ENCODE data around the gene PSMA6. TPM values are rescaled to one million over a fixed set of nuclear protein-coding genes. Genes with fewer than 3 reads are reported as not detected.
A peak's percentile ranks its signal among the peaks of the same experiment; 100 is the strongest.

The PSMA6 gene
- total RNA-seq, 1 donor from 2014 or later, result 137 TPM

DNA sequence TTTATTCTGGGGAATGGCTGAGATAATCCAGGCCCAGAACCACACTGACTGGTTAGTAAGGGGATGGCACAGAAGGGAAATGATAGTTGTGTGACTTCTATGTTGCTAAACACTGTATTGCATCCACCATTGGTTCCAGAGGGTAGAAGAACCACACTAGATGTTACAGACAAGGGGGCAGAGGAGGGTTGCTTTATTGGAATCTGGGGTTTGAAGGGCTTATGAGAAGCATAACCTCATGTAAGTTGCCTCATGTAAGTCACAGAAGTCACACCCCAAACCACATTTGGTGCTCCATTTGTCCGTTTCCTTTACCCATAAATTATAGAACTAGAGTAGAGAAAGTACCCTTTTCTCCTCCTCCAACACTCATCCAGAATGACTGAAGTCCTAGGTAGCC is 5.5 kb upstream of the PSMA6 start:
- H3K36me3 Mint-ChIP-seq (ENCODE audit: low read depth), result peaks cover 5% of the 10 kb centered on the region
- no peak overlapping the region for H3K27ac Mint-ChIP-seq (ENCODE audit: unreplicated experiment)
- no peak overlapping the region for H3K4me3 Mint-ChIP-seq (ENCODE audit: unreplicated experiment)
- peaks cover 8% of the 10 kb centered on the region for H3K4me1 Mint-ChIP-seq (ENCODE audit: low read depth)
- TF ChIP-seq, protein P1, sequence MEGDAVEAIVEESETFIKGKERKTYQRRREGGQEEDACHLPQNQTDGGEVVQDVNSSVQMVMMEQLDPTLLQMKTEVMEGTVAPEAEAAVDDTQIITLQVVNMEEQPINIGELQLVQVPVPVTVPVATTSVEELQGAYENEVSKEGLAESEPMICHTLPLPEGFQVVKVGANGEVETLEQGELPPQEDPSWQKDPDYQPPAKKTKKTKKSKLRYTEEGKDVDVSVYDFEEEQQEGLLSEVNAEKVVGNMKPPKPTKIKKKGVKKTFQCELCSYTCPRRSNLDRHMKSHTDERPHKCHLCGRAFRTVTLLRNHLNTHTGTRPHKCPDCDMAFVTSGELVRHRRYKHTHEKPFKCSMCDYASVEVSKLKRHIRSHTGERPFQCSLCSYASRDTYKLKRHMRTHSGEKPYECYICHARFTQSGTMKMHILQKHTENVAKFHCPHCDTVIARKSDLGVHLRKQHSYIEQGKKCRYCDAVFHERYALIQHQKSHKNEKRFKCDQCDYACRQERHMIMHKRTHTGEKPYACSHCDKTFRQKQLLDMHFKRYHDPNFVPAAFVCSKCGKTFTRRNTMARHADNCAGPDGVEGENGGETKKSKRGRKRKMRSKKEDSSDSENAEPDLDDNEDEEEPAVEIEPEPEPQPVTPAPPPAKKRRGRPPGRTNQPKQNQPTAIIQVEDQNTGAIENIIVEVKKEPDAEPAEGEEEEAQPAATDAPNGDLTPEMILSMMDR (IDR thresholded peaks at IDR 0.05), result no peak
- DNase-seq (ENCODE audit: low spot score), result no peak
- H3K9me3 Mint-ChIP-seq (ENCODE audit: low read depth), result no peaks in the 10 kb centered on the region
- H3K27me3 Mint-ChIP-seq (ENCODE audit: low read depth), result no peaks in the 10 kb centered on the region

DNA sequence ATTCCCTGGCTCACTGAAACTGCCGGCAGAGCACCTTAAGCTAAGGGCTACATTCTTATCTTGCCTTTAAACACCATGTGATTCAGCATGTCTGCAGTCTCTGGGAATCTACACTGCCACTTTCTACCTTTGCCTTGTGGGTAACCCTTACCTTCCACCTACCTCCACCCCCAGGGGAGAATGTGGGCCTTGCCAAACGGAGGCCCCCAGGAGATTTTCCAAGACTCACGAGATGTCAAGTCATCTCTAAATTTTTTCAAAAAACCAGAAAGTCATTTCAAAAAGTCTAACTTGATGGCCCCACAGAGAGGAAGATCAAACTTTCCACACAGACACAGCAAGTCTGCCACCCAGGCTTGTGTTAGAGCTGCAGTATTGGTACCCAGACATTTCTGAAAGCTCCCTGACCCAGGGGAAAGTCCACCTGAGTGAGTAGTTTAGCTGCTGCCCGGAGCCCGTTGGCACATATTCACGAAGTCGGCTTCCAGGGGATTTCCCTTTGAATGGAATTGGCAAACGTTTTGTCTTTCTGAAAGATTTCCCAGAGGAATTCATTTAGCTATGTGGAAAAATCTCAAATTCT is 4.7 kb upstream of the PSMA6 start:
- H3K27me3 Mint-ChIP-seq (ENCODE audit: low read depth), result no peaks in the 10 kb centered on the region

DNA sequence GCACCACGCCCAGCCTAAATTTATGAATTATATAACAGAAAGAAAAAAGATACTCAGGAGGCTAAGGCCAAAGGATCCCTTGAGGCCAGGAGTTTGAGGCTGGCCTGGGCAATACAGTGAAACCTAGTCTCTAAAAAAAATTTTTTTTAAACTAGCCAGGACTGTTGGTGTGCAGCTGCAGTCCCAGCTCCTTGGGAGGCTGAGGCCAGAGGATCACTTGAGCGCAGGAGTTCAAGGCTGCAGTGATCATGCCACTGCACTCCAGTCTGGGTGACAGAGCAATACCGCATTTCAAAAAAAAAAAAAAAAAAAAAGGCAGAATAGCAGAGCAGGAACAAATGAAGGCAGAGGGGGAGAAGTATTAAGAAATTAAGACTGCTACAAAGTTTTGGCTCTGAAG is 2.6 kb upstream of the PSMA6 start:
- H3K27me3 Mint-ChIP-seq (ENCODE audit: low read depth), result no peaks in the 10 kb centered on the region
- H3K36me3 Mint-ChIP-seq (ENCODE audit: low read depth), result peaks cover 3% of the 10 kb centered on the region
- TF ChIP-seq, protein P1 (IDR thresholded peaks at IDR 0.05), result no peak
- no peak overlapping the region for H3K27ac Mint-ChIP-seq (ENCODE audit: unreplicated experiment)
- no peaks in the 10 kb centered on the region for H3K9me3 Mint-ChIP-seq (ENCODE audit: low read depth)
- H3K4me3 Mint-ChIP-seq (ENCODE audit: unreplicated experiment), result no peak overlapping the region
- DNase-seq (ENCODE audit: low spot score), result no peak
- peaks cover 27% of the 10 kb centered on the region for H3K4me1 Mint-ChIP-seq (ENCODE audit: low read depth)

More for the DNA sequence above, 4.7 kb upstream of the PSMA6 start:
- no peak overlapping the region for H3K4me3 Mint-ChIP-seq (ENCODE audit: unreplicated experiment)
- H3K9me3 Mint-ChIP-seq (ENCODE audit: low read depth), result no peaks in the 10 kb centered on the region
- DNase-seq (ENCODE audit: low spot score), result no peak
- H3K36me3 Mint-ChIP-seq (ENCODE audit: low read depth), result peaks cover 3% of the 10 kb centered on the region
- TF ChIP-seq, protein P1 (IDR thresholded peaks at IDR 0.05), result no peak
- peak overlapping the region; percentile 45 for H3K27ac Mint-ChIP-seq (ENCODE audit: unreplicated experiment)
- H3K4me1 Mint-ChIP-seq (ENCODE audit: low read depth), result peaks cover 11% of the 10 kb centered on the region

DNA sequence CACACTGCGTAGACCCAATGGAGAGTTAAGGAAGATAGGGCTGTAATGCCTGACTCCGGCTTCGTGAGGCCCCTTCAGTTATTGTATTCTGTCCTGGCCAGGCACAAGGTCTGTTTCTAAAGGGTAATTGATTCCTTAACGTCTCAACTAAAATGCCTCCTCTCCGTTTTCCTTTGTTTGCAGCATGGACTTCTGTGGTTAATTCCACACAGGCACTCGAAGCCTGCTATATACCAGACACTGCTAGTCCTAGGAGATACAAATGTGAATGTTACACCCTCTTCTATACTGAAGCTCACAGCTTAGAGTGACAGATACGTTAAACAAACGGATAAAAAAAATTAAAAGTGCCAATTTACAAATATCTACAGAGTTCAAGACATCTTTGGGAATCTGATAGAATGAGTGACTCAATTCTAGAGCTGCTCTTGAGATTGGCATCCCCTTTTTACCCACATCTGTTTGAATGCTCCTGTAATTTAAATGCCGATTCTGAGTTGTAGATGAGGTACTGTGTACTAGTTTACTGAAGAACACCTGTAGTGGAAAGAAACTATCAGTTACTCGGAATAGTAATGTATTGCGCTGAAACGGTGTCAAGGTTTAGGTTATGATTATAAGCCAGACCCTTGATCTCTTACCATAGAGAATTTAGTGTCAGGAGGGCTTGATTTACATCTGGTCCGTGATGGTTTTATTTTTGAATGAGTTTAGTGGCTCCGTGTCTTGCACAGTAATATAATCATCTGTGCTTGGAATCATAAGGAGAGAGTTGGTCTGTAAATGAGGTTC is 784 bp downstream of the PSMA6 start:
- Mint-ChIP-seq H3K4me3 (ENCODE audit: unreplicated experiment) (peak overlapping the region; percentile 98), H3K4me1 (ENCODE audit: low read depth) (peaks cover 41% of the 10 kb centered on the region), H3K36me3 (ENCODE audit: low read depth) (no peaks in the 10 kb centered on the region), H3K27me3 (ENCODE audit: low read depth) (no peaks in the 10 kb centered on the region), H3K27ac (ENCODE audit: unreplicated experiment) (peak overlapping the region; percentile 99), H3K9me3 (ENCODE audit: low read depth) (no peaks in the 10 kb centered on the region)
- TF ChIP-seq, protein P1 (IDR thresholded peaks at IDR 0.05), result no peak
- no peak for DNase-seq (ENCODE audit: low spot score)

DNA sequence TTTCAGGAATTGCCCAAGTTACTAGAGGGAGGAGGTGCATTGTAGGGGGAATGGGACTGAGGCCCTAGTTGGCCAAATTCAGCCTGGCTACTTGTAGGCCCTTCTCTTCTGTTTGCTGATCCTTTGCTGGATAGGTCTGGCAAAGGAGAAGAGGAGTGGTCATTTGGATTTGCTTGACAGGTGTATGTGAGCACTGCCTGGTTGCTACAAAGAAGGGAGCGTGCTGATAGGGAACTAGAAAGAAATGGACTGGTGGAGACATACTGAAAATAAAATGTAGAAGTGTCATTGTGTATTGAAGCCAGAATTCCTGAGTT is 3.6 kb downstream of the PSMA6 start:
- H3K9me3 Mint-ChIP-seq (ENCODE audit: low read depth), result no peaks in the 10 kb centered on the region
- TF ChIP-seq, protein P1 (IDR thresholded peaks at IDR 0.05), result no peak
- peak overlapping the region; percentile 18 for H3K27ac Mint-ChIP-seq (ENCODE audit: unreplicated experiment)
- H3K36me3 Mint-ChIP-seq (ENCODE audit: low read depth), result no peaks in the 10 kb centered on the region
- H3K27me3 Mint-ChIP-seq (ENCODE audit: low read depth), result no peaks in the 10 kb centered on the region
- peaks cover 54% of the 10 kb centered on the region for H3K4me1 Mint-ChIP-seq (ENCODE audit: low read depth)
- no peak overlapping the region for H3K4me3 Mint-ChIP-seq (ENCODE audit: unreplicated experiment)
- no peak for DNase-seq (ENCODE audit: low spot score)
